Neural cell (in vitro differentiated cells): Measurements from ENCODE around the gene FAM20C.

Experiments
- CTCF ChIP-seq: fragments of 450-650 bp; IDR thresholded peaks from 2 replicates; pipeline ENCODE4 v1.5.1; 2014; ENCODE audit warnings: antibody characterized with exemption, mild to moderate bottlenecking, moderate library complexity; ENCODE audit not compliant: poor library complexity, severe bottlenecking
- EZH2 ChIP-seq: fragments of 200-600, 300-800 bp; shearing (Covaris generic), sonication (generic); IDR thresholded peaks from 2 replicates; pipeline ENCODE4 v1.6.1; 2014; ENCODE audit warnings: antibody characterized with exemption, low read length, borderline replicate concordance, mild to moderate bottlenecking; ENCODE audit not compliant: insufficient read depth, poor library complexity, severe bottlenecking
- TAF1 ChIP-seq: IDR thresholded peaks from 2 replicates; pipeline ENCODE4 v1.6.1; 2012; ENCODE audit warnings: low read depth

GRCh38 chr7:279821-280220 lies 87.5 kb downstream of the FAM20C start:
- TF ChIP-seq CTCF (no peak), TAF1 (no peak), EZH2 (no peak)
